GM19452 (cell line): ENCODE data around the gene NR1D2.
"Not testable (repeated sequence)": the region's sequence is repeated elsewhere in the genome, so short reads cannot be mapped to it uniquely, and the experiment has no call there.

Experiments
- ATAC-seq: cut with Tn5 transposase; IDR thresholded peaks from one replicate; pipeline ENCODE4 v1.9.1; 2021; ENCODE audit not compliant: unreplicated experiment

NR1D2 gene

GRCh38 chr3:24002129-24002528, 57.0 kb downstream of the NR1D2 start:
- no peak for ATAC-seq

- ATAC-seq = no peak
These were observed 58.4 kb downstream of the NR1D2 start for GRCh38 chr3:24003466-24003865.

GRCh38 chr3:24004171-24004938, 59.3 kb downstream of the NR1D2 start:
- peak; percentile 95 for ATAC-seq

GRCh38 chr3:24005669-24006068, 60.6 kb downstream of the NR1D2 start:
- no peak for ATAC-seq

GRCh38 chr3:24010834-24011233, 65.7 kb downstream of the NR1D2 start:
- not testable (repeated sequence) for ATAC-seq

GRCh38 chr3:24012589-24013269, 67.6 kb downstream of the NR1D2 start:
- peak; percentile 66 for ATAC-seq

GRCh38 chr3:24017305-24017704, 72.2 kb downstream of the NR1D2 start:
- ATAC-seq = no peak

GRCh38 chr3:24018784-24019570, 73.9 kb downstream of the NR1D2 start:
- no peak for ATAC-seq

- ATAC-seq = no peak
These were observed 74.5 kb downstream of the NR1D2 start for GRCh38 chr3:24019585-24019984.

- ATAC-seq = no peak
These were observed 75.1 kb downstream of the NR1D2 start for GRCh38 chr3:24020036-24020691.

GRCh38 chr3:24023197-24023596, 78.1 kb downstream of the NR1D2 start:
- no peak for ATAC-seq

GRCh38 chr3:24025805-24026204, 80.7 kb downstream of the NR1D2 start:
- ATAC-seq = no peak

GRCh38 chr3:24026665-24027064, 81.6 kb downstream of the NR1D2 start:
- not testable (repeated sequence) for ATAC-seq

- no peak for ATAC-seq
These were observed 82.9 kb downstream of the NR1D2 start for GRCh38 chr3:24027946-24028345.
